Adrenal gland (tissue), 5 donors: ENCODE results near the gene SUFU.

Source experiments
- CTCF ChIP-seq, 6 experiments: fragments of 450-650 bp in 4 of 6; fragments of 200-600 bp in 2 of 6; sonication (generic) in 1 of 6; IDR thresholded peaks; 1 replicate in 5 of 6; 2 replicates in 1 of 6; pipeline versions ENCODE4 v1.5.1 to v1.8.0; 2016 to 2021; ENCODE audit warnings: antibody characterized with exemption in 6 of 6, mild to moderate bottlenecking in 2 of 6, moderate library complexity in 1 of 6
- POLR2A ChIP-seq, 2 donors: fragments of 450-650 bp; IDR thresholded peaks; one replicate each; pipeline ENCODE4 v1.6.1; 2017; ENCODE audit warnings: antibody characterized with exemption in 2 of 2, mild to moderate bottlenecking in 2 of 2, moderate library complexity in 1 of 2
- donor health status: DM: no; HTN: no; CAD: no.

GRCh38 chr10:102619281-102619981 lies 115.7 kb downstream of the SUFU start:
- TF ChIP-seq POLR2A (IDR thresholded peaks at IDR 0.05) (no peak), CTCF (IDR thresholded peaks at IDR 0.05) (no peak)
